Adipose tissue (tissue), 3 donors: ENCODE data around the gene ADCK2. TPM values are rescaled to one million over a fixed set of nuclear protein-coding genes. Genes with fewer than 3 reads are reported as not detected.
"Not testable (repeated sequence)": the region's sequence is repeated elsewhere in the genome, so short reads cannot be mapped to it uniquely, and the experiment has no call there.

Source experiments
- H3K27ac ChIP-seq: one replicate; pipeline ENCODE4 v1.5.1; 2013; ENCODE audit warnings: low read depth, low read length
- WGBS, 3 donors: extraction: QIAGEN DNeasy Blood & Tissue Kit; methylation state at CpG; one replicate each; pipeline ENCODE4 v1.1.7; 2013; 5-methylcytosine and 5-hydroxymethylcytosine counted together
- polyA plus RNA-seq, 3 donors: library from polyadenylated mRNA; stranded (reverse); fragments of 200-250 nt; gene quantifications; one replicate each; pipeline ENCODE4 v1.2.3, GENCODE V29; 2013
- donor health status: healthy with polysubstance abuse.
- donor health status: Bipolar disorder and iron deficiency.
- donor health status: healthy.

Gene ADCK2
- polyA plus RNA-seq, 3 donors = 13.3 to 15.5 (median 13.5) TPM

- 85 to 91% (median 86%) methylated on average over 13 of the region's 13 CpGs for WGBS, 3 donors
- H3K27ac ChIP-seq = not testable (repeated sequence)
These were observed 28.0 kb upstream of the ADCK2 start for GRCh38 chr7:140644761-140645160.

GRCh38 chr7:140645166-140645900, 27.4 kb upstream of the ADCK2 start:
- WGBS, 3 donors = 71 to 80% (median 71%) methylated on average over 8 of the region's 8 CpGs
- H3K27ac ChIP-seq = no peak overlapping the region

- H3K27ac ChIP-seq = no peak overlapping the region
- 27 to 34% (median 29%) methylated on average over 8 of the region's 8 CpGs for WGBS, 3 donors
These were observed 25.7 kb upstream of the ADCK2 start for GRCh38 chr7:140646931-140647647.

GRCh38 chr7:140649556-140650205, 23.1 kb upstream of the ADCK2 start:
- H3K27ac ChIP-seq = no peak overlapping the region
- WGBS, 3 donors = 81 to 83% (median 83%) methylated on average over 6 of the region's 6 CpGs

- 80 to 90% (median 83%) methylated on average over 12 of the region's 12 CpGs for WGBS, 3 donors
- H3K27ac ChIP-seq = no peak overlapping the region
These were observed 22.4 kb upstream of the ADCK2 start for GRCh38 chr7:140650367-140650766.

GRCh38 chr7:140653319-140654108, 19.2 kb upstream of the ADCK2 start:
- no peak overlapping the region for H3K27ac ChIP-seq
- 20 to 25% (median 21%) methylated on average over 15 of the region's 15 CpGs for WGBS, 3 donors

- 67 to 87% (median 82%) methylated on average over 2 of the region's 2 CpGs for WGBS, 3 donors
These were observed 18.7 kb upstream of the ADCK2 start for GRCh38 chr7:140654109-140654387.

GRCh38 chr7:140654661-140655060, 18.1 kb upstream of the ADCK2 start:
- WGBS, 3 donors = 89 to 98% (median 90%) methylated on average over 4 of the region's 4 CpGs
- H3K27ac ChIP-seq = no peak overlapping the region

More at GRCh38 chr7:140654109-140654387, 18.7 kb upstream of the ADCK2 start:
- H3K27ac ChIP-seq = no peak overlapping the region

- 78 to 92% (median 85%) methylated on average over 16 of the region's 16 CpGs for WGBS, 3 donors
- no peak overlapping the region for H3K27ac ChIP-seq
These were observed 17.0 kb upstream of the ADCK2 start for GRCh38 chr7:140655511-140656408.

GRCh38 chr7:140656548-140657515, 15.9 kb upstream of the ADCK2 start:
- no peak overlapping the region for H3K27ac ChIP-seq

GRCh38 chr7:140657891-140658290, 14.9 kb upstream of the ADCK2 start:
- WGBS, 3 donors = 89 to 93% (median 92%) methylated on average over 9 of the region's 9 CpGs

More at GRCh38 chr7:140656548-140657515, 15.9 kb upstream of the ADCK2 start:
- WGBS, 3 donors = 39 to 50% (median 47%) methylated on average over 11 of the region's 11 CpGs

GRCh38 chr7:140659856-140660255, 12.9 kb upstream of the ADCK2 start:
- no peak overlapping the region for H3K27ac ChIP-seq
- 46 to 63% (median 51%) methylated on average over 8 of the region's 8 CpGs for WGBS, 3 donors

More at GRCh38 chr7:140657891-140658290, 14.9 kb upstream of the ADCK2 start:
- no peak overlapping the region for H3K27ac ChIP-seq

GRCh38 chr7:140661124-140661523, 11.6 kb upstream of the ADCK2 start:
- 36 to 70% (median 63%) methylated on average over 2 of the region's 2 CpGs for WGBS, 3 donors
- H3K27ac ChIP-seq = no peak overlapping the region

GRCh38 chr7:140662938-140663337, 9.8 kb upstream of the ADCK2 start:
- not testable (repeated sequence) for H3K27ac ChIP-seq
- 36 to 100% (median 97%) methylated on average over 1 of the region's 2 CpGs for WGBS, 3 donors

- no peak overlapping the region for H3K27ac ChIP-seq
- 55 to 88% (median 73%) methylated on average over 1 of the region's 1 CpG for WGBS, 3 donors
These were observed 5.3 kb upstream of the ADCK2 start for GRCh38 chr7:140667476-140667875.

GRCh38 chr7:140668641-140669040, 4.1 kb upstream of the ADCK2 start:
- 73 to 89% (median 77%) methylated on average over 1 of the region's 1 CpG for WGBS, 3 donors
- H3K27ac ChIP-seq = no peak overlapping the region

GRCh38 chr7:140669352-140669751, 3.4 kb upstream of the ADCK2 start:
- no peak overlapping the region for H3K27ac ChIP-seq
- 94 to 95% (median 94%) methylated on average over 3 of the region's 3 CpGs for WGBS, 3 donors
